HG02970 (cell line): ENCODE measurements around the gene PACSIN2.
"Not testable (repeated sequence)": the region's sequence is repeated elsewhere in the genome, so short reads cannot be mapped to it uniquely, and the experiment has no call there.

ENCODE experiments used
- ATAC-seq: cut with Tn5 transposase; IDR thresholded peaks from one replicate; pipeline ENCODE4 v1.9.1; 2021; ENCODE audit warnings: mild to moderate bottlenecking, moderate library complexity, moderate number of reproducible peaks; ENCODE audit not compliant: unreplicated experiment, low FRiP score

PACSIN2 gene

GRCh38 chr22:42969348-42969975 lies 45.5 kb downstream of the PACSIN2 start:
- no peak for ATAC-seq

- no peak for ATAC-seq
Observed at GRCh38 chr22:42967933-42968332, 47.0 kb downstream of the PACSIN2 start.

GRCh38 chr22:42967005-42967404 lies 47.9 kb downstream of the PACSIN2 start:
- no peak for ATAC-seq

- no peak for ATAC-seq
Observed at GRCh38 chr22:42966497-42966896, 48.5 kb downstream of the PACSIN2 start.

- peak; percentile 43 for ATAC-seq
Observed at GRCh38 chr22:42964994-42965699, 49.8 kb downstream of the PACSIN2 start.

- ATAC-seq = no peak
Observed at GRCh38 chr22:42963231-42963595, 51.7 kb downstream of the PACSIN2 start.

- no peak for ATAC-seq
Observed at GRCh38 chr22:42962295-42963230, 52.4 kb downstream of the PACSIN2 start.

- ATAC-seq = no peak
Observed at GRCh38 chr22:42961810-42962209, 53.1 kb downstream of the PACSIN2 start.

GRCh38 chr22:42961400-42961690 lies 53.6 kb downstream of the PACSIN2 start:
- ATAC-seq = not testable (repeated sequence)

- ATAC-seq = no peak
Observed at GRCh38 chr22:42960531-42961399, 54.2 kb downstream of the PACSIN2 start.

- no peak for ATAC-seq
Observed at GRCh38 chr22:42959576-42960509, 55.1 kb downstream of the PACSIN2 start.

GRCh38 chr22:42958937-42959336 lies 56.0 kb downstream of the PACSIN2 start:
- no peak for ATAC-seq

GRCh38 chr22:42957958-42958357 lies 57.0 kb downstream of the PACSIN2 start:
- ATAC-seq = no peak

- no peak for ATAC-seq
Observed at GRCh38 chr22:42957544-42957943, 57.4 kb downstream of the PACSIN2 start.

GRCh38 chr22:42955848-42956247 lies 59.1 kb downstream of the PACSIN2 start:
- no peak for ATAC-seq

GRCh38 chr22:42955087-42955635 lies 59.8 kb downstream of the PACSIN2 start:
- ATAC-seq = no peak

GRCh38 chr22:42953751-42954150 lies 61.2 kb downstream of the PACSIN2 start:
- ATAC-seq = not testable (repeated sequence)

- no peak for ATAC-seq
Observed at GRCh38 chr22:42951093-42951710, 63.7 kb downstream of the PACSIN2 start.

GRCh38 chr22:42950281-42950680 lies 64.7 kb downstream of the PACSIN2 start:
- no peak for ATAC-seq
